ENCODE measurements around the gene APLP2. TPM values are rescaled to one million over a fixed set of nuclear protein-coding genes. Genes with fewer than 3 reads are reported as not detected.
A peak's percentile ranks its signal among the peaks of the same experiment; 100 is the strongest.

APLP2 gene
- total and polyA plus RNA-seq, 2 of the 13 experiments (the other 11 are each of a cell fraction or from before 2014, with no cell fraction given): 315 to 594 TPM

DNA sequence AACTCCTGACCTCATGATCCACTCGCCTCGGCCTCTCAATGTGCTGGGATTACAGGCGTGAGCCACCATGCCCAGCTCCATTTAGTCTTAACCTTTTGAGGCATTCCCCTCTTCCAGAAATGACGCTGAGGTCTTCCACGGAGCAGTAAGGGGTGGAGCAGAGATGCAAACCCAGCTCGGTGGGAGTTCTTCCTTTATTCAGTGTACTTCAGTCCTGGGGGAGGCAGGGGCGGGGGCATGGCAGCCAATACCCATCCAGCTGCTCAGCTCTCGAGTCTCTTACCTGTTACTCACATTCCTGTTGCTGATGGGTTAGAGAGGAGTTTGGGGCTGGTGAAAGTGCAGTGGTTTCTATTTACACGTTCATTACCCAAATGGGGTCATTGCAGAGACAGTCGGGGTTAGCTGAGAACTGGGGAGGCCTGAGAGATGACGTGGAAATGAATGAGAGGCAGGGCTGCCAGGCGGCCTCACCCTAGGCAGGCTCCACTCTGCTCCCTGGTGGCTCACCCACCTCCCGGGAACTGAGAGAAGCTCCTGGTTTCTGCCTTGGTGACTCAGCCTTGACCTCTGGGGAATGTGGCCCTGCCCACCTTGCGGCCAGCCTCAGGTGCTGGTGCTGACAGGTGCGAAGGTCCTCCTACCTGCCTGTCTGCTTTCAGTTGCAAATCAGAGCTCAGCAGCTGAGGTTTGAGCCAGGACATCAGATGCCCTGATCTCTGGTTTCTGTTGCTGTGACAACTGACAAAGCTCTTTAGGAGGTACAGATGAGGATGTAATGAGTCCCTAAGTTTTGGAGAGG lies 76.5 kb downstream of the APLP2 start (continued):
- TF ChIP-seq, protein P1, sequence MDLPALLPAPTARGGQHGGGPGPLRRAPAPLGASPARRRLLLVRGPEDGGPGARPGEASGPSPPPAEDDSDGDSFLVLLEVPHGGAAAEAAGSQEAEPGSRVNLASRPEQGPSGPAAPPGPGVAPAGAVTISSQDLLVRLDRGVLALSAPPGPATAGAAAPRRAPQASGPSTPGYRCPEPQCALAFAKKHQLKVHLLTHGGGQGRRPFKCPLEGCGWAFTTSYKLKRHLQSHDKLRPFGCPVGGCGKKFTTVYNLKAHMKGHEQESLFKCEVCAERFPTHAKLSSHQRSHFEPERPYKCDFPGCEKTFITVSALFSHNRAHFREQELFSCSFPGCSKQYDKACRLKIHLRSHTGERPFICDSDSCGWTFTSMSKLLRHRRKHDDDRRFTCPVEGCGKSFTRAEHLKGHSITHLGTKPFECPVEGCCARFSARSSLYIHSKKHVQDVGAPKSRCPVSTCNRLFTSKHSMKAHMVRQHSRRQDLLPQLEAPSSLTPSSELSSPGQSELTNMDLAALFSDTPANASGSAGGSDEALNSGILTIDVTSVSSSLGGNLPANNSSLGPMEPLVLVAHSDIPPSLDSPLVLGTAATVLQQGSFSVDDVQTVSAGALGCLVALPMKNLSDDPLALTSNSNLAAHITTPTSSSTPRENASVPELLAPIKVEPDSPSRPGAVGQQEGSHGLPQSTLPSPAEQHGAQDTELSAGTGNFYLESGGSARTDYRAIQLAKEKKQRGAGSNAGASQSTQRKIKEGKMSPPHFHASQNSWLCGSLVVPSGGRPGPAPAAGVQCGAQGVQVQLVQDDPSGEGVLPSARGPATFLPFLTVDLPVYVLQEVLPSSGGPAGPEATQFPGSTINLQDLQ (CRISPR knock-in tag; IDR thresholded peaks at IDR 0.05): no peak
- TF ChIP-seq ATF7 (IDR thresholded peaks at IDR 0.05) (no peak), ATF7 (CRISPR knock-in tag; IDR thresholded peaks at IDR 0.05) (no peak), SMYD3 (CRISPR knock-in tag; IDR thresholded peaks at IDR 0.05) (no peak), MAZ (IDR thresholded peaks at IDR 0.05; ENCODE audit: borderline replicate concordance, low read depth, low read length) (no peak), MAZ (CRISPR knock-in tag; IDR thresholded peaks at IDR 0.05; ENCODE audit: low read depth) (no peak), JARID2 (CRISPR knock-in tag; IDR thresholded peaks at IDR 0.05; ENCODE audit: insufficient replicate concordance) (no peak), ZFP82 (CRISPR knock-in tag; IDR thresholded peaks at IDR 0.05; ENCODE audit: borderline replicate concordance) (no peak), TBX3 (IDR thresholded peaks at IDR 0.05; ENCODE audit: borderline replicate concordance) (0 out of 2 replicates have a peak, but pooled peaks have one; percentile 24), RCOR2 (CRISPR knock-in tag; IDR thresholded peaks at IDR 0.05) (0 out of 2 replicates have a peak, but pooled peaks have one; percentile 7), KLF16 (CRISPR knock-in tag; IDR thresholded peaks at IDR 0.05) (no peak), RXRA (CRISPR knock-in tag; IDR thresholded peaks at IDR 0.05) (peak; percentile 85), RBFOX2 (IDR thresholded peaks at IDR 0.05; ENCODE audit: low read depth, low read length) (no peak), PHF5A (CRISPR knock-in tag; IDR thresholded peaks at IDR 0.05; ENCODE audit: low read depth, unreplicated experiment) (no peak), NR2F6 (IDR thresholded peaks at IDR 0.05) (peak; percentile 84), NR2F6 (CRISPR knock-in tag; IDR thresholded peaks at IDR 0.05) (peak; percentile 93), ZNF577 (CRISPR knock-in tag; IDR thresholded peaks at IDR 0.05; ENCODE audit: borderline replicate concordance, low read depth) (no peak), GFI1 (CRISPR knock-in tag; IDR thresholded peaks at IDR 0.05; ENCODE audit: borderline replicate concordance) (peak; percentile 47; the same call in 1 of the 2 replicates), ZNF549 (CRISPR knock-in tag; IDR thresholded peaks at IDR 0.05) (no peak), SCMH1 (CRISPR knock-in tag; IDR thresholded peaks at IDR 0.05; ENCODE audit: borderline replicate concordance) (no peak), ZSCAN29 (CRISPR knock-in tag; conservative IDR thresholded peaks at IDR 0.05) (0 out of 2 replicates have a peak, but pooled peaks have one; percentile 9), ZNF556 (CRISPR knock-in tag; IDR thresholded peaks at IDR 0.05; ENCODE audit: borderline replicate concordance) (no peak), ZNF33A (CRISPR knock-in tag; IDR thresholded peaks at IDR 0.05; ENCODE audit: borderline replicate concordance) (no peak), ZEB1 (IDR thresholded peaks at IDR 0.05; ENCODE audit: insufficient replicate concordance, low read depth) (peak; percentile 98)
- TF ChIP-seq, protein P2, sequence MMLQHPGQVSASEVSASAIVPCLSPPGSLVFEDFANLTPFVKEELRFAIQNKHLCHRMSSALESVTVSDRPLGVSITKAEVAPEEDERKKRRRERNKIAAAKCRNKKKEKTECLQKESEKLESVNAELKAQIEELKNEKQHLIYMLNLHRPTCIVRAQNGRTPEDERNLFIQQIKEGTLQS (CRISPR knock-in tag; IDR thresholded peaks at IDR 0.05): peak; percentile 65; the same call in 1 of the 2 replicates
- TF ChIP-seq, protein P3, sequence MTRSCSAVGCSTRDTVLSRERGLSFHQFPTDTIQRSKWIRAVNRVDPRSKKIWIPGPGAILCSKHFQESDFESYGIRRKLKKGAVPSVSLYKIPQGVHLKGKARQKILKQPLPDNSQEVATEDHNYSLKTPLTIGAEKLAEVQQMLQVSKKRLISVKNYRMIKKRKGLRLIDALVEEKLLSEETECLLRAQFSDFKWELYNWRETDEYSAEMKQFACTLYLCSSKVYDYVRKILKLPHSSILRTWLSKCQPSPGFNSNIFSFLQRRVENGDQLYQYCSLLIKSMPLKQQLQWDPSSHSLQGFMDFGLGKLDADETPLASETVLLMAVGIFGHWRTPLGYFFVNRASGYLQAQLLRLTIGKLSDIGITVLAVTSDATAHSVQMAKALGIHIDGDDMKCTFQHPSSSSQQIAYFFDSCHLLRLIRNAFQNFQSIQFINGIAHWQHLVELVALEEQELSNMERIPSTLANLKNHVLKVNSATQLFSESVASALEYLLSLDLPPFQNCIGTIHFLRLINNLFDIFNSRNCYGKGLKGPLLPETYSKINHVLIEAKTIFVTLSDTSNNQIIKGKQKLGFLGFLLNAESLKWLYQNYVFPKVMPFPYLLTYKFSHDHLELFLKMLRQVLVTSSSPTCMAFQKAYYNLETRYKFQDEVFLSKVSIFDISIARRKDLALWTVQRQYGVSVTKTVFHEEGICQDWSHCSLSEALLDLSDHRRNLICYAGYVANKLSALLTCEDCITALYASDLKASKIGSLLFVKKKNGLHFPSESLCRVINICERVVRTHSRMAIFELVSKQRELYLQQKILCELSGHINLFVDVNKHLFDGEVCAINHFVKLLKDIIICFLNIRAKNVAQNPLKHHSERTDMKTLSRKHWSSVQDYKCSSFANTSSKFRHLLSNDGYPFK (CRISPR knock-in tag; IDR thresholded peaks at IDR 0.05; ENCODE audit: borderline replicate concordance): no peak

Data from HepG2 (cell line).